NCI-H146 (cell line): Measurements from ENCODE around the gene ZDHHC18.
A peak's percentile ranks its signal among the peaks of the same experiment; 100 is the strongest.
"Not testable (repeated sequence)": the region's sequence is repeated elsewhere in the genome, so short reads cannot be mapped to it uniquely, and the experiment has no call there.

Experiments used
- DNase-seq: peaks from one replicate; lab custom pipeline; 2025; lab: John Stamatoyannopoulos, UW

Gene ZDHHC18

DNA sequence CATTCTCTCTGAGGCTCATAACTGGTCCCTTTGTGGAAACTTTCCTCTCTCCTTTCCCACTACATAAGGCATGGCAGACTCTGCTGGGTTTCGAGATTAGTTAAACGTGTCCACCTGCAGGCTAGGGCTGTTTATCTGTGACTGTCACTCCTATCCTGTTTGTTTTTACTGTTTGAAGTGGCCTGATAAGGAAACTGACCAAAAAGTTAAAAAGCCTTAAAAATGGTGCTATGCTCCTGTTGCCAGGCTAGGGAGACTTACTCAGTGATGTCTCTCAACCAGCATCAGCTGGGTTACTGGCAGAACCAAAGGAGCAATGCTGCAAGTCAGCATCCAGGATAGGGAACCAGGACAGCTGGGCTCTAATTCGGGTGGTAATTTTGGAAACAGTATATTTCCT is 34.9 kb upstream of the ZDHHC18 start:
- no peak for DNase-seq

DNA sequence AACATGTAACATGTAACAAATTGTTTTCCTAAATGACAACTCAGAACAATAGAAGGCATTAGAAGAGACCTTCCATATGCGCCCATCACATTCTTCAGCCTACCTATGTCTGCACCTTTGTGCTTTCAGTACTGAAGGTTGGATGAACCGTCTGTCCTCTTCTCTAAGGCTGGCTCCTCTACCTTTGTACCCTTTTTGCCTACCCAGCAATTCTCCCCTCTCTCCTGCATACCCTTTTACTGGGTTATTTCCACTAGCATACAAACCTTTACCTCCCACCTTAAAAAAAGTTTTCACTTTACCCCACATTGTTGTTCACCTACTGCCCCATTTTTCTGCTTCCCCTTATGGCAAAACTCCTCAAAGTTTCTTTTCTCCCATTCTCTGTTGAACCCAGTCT is 33.6 kb upstream of the ZDHHC18 start:
- DNase-seq = no peak

GRCh38 chr1:26794391-26794790 is 32.1 kb upstream of the ZDHHC18 start:
- DNase-seq = no peak

DNA sequence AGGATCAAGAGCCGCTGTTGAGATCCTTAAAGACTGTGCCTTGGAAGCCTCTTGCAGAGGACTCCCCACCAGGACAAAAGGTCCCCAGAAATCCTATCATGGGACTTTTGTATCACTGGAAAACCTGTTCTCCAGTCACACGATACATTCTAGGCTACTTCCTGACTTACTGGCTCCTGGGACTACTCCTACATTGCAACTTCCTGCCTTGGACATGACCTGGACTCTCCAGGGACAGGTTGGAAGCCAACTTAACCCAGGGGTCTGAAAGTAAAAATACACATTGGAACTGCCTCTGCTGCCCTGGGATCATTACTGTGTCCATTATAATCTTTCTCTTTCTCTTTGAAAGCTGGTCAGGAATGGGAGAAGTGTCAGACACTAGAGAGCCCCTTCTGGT is 28.9 kb upstream of the ZDHHC18 start:
- DNase-seq = no peak

- DNase-seq = no peak
These were observed 26.9 kb upstream of the ZDHHC18 start for GRCh38 chr1:26799479-26800142.

GRCh38 chr1:26803932-26804331 is 22.6 kb upstream of the ZDHHC18 start:
- not testable (repeated sequence) for DNase-seq

GRCh38 chr1:26810105-26810504 is 16.4 kb upstream of the ZDHHC18 start:
- DNase-seq = peak; percentile 54

DNA sequence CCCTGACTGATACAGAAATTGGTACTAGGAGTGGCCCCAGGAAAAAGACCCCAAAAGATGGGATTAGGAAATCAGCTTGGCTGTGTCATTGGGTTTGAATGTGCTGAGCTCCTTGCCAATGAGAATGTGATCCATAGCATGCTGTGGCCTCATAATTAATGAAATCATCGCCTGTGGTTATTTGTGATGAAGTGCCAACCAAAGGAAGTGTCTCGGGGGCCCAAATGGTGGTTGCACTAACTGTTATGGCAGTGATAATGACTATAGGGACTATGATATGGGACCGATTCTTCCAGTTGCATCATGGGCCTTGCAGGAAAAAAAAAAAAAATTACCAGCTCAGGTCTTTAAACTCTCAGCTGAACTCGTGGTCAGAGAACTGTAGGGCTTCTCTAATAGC is 15.4 kb upstream of the ZDHHC18 start:
- no peak for DNase-seq

- no peak for DNase-seq
These were observed 14.8 kb upstream of the ZDHHC18 start for GRCh38 chr1:26811708-26812107.

- no peak for DNase-seq
These were observed 12.1 kb upstream of the ZDHHC18 start for GRCh38 chr1:26814377-26814776.

GRCh38 chr1:26814893-26815292 is 11.6 kb upstream of the ZDHHC18 start:
- DNase-seq = no peak

DNA sequence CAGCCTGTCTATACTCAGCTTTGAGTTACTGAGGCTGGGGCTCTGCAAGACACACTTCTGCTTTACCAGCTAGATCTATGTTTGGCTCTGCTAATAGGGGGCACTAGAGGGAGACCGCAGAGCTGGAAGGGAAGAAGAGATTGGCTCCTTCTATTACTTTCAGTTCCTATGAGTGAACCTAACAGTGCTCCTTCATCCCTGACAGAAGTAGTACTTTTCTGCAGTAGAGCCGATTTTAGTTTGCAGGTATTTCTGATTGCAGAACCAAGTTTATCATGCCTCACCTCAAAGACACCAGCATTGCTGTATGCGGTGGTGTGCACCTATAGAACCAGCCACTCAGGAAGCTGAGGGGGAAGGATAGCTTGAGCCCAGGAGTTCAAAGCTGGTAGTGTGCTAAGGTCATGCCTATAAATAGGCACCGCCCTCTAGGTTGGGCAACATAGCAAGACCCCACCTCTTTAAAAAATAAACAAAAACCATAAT is 5.7 kb upstream of the ZDHHC18 start:
- DNase-seq = no peak

DNA sequence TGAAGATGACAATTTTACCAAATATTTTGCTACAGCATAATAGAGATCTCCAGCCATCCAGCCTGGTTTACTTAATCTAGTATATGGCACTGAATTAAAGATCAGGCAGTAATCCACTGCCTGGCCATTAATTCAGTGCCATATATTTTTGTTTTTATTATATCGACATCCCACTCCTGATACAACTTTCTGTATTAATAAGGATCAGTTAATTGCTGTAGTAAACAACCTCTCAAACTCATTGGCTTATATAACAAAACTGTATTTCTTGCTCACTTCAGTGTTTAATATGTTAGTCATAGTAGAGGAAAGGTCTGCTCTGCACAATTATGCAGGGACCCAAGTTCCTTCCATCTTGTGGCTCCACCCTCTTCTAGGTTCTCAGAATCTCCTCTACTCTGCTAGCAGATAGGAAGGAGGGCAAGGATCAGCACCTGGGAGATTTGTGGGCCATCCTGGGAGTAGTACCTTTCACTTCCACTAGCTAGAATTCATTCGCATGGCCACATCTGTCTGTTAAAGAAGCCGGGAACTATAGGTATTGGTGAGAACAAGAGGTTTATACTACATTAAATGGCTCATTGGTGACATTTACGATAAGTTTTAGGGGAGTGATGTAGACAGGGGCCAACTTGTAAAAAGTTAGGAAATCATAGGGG is 3.6 kb upstream of the ZDHHC18 start:
- DNase-seq = no peak

DNA sequence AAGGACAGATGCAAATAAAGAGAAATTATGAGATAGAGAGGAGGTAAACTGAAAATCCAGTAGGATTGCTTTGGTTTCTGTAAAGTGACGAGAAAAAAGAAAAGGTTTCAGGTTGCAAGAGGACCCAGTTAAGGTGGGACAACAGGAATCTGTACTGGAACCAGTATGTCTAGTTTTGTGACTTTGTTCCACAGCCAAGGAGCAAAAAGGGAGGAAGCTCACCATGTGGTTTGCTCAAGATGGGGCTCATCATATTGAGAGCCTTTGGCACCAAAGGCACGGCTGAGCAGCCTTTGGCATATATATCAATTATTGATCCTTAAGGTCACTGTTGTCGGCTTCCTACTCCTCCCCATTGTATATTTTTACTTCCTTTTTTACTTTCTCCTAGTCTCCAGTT is 1.8 kb upstream of the ZDHHC18 start:
- no peak for DNase-seq

GRCh38 chr1:26827106-26827604 is 667 bp downstream of the ZDHHC18 start:
- DNase-seq = no peak

- DNase-seq = no peak
These were observed 1.2 kb downstream of the ZDHHC18 start for GRCh38 chr1:26827663-26828062.

- no peak for DNase-seq
These were observed 2.0 kb downstream of the ZDHHC18 start for GRCh38 chr1:26828411-26828991.

DNA sequence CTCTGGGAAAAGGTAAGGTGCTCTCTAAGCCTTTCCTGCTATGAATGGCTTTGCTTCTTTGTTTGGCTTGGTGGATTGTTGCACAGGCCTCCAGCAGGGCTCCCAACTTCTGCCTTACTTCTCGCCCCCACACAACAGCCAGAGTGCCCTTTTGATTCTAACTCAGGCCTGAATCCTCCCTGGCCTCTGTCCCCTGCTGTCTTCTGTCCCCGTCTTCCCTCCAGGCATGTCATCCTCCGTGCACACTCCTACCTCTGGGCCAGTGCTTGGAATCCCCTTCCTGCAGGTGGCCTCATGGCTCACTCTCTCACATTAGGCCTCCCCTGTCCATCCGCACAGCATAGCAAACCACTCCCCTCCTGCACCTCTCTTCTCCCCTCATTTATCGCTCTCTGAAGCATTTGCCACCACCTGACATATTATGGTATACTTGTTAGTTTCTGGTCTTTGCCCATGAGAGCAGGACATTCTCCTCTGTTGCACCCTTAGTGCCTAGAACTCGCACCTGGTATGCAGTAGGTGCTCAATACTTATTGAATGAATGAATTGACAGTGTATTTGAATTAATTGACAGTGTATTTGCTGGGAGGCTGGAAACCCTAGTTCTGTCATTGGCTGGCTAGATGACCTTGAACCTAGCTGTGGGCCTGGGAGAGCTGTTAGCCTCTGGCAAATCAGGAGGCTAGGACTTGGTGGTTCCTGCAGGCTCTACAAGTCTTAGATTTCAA is 2.9 kb downstream of the ZDHHC18 start:
- DNase-seq = no peak

DNA sequence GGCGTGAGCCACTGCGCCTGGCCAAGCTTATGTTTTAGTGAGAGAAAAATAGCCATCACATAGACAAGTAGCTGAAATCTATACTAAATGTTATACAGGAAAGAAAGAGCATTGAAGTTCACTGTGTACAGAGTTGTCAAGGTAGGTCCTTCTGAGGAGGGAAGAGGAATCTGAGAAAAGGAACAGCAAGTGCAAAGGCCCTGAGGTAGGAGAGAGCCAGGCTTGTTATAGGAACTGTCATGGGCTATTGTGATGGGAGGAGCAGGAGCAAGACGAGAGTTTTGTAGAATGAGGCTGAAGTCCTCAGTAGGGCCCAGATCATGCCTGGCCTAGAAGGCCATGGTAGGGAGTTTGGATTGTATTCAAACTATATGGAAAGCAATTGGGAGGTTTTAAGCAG is 4.6 kb downstream of the ZDHHC18 start:
- DNase-seq = no peak

DNA sequence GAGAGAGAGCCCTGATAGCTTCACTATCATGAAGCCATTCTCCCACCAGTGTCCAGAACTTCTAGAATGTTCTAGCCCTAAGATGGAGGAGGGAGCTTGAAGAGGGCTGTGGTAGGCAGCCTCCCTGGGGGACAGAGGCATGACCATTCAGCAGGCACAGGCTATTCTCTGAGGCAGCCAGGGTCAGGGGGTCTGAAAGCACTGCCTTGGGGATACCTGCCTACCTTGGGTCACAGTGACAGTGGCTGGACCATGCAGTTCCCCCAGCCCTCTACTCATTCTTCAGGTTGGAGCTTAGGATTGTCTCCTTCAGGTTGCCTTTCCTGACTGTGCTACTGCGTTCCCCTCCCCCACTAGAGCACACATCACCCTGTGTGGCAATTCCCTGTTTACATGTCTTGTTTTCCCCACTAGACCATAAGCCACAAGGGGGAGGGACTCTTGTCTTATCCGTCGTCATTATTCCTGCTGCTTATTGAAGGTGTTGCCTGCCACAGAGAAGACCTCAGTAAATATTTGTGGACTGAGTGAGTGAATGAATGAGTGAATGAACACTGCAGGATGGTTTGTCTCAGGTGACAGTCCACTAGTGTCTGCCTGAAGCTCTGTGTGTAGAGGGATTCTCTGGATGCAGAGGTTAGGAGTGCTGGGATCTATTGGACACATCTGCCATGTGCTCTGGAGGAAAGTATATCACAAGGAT is 5.2 kb downstream of the ZDHHC18 start:
- no peak for DNase-seq

- no peak for DNase-seq
These were observed 5.9 kb downstream of the ZDHHC18 start for GRCh38 chr1:26832249-26832960.
